DMS153 treated with DMSO at 0.1 percent for 48 hours (cell line): Measurements from ENCODE around the gene KPNB1.

ENCODE experiments used
- DNase-seq: peaks from one replicate; lab custom pipeline; 2025; ENCODE audit not compliant: unreplicated experiment; lab: John Stamatoyannopoulos, UW

The KPNB1 gene

GRCh38 chr17:47696717-47697642, 47.3 kb downstream of the KPNB1 start:
- DNase-seq = no peak

GRCh38 chr17:47697906-47698711, 48.4 kb downstream of the KPNB1 start:
- no peak for DNase-seq

GRCh38 chr17:47698749-47699535, 49.2 kb downstream of the KPNB1 start:
- DNase-seq = no peak

GRCh38 chr17:47699536-47699840, 49.8 kb downstream of the KPNB1 start:
- DNase-seq = no peak

GRCh38 chr17:47700471-47701449, 51.0 kb downstream of the KPNB1 start:
- DNase-seq = no peak

- no peak for DNase-seq
Measured at GRCh38 chr17:47701608-47702007, 51.9 kb downstream of the KPNB1 start.

GRCh38 chr17:47702391-47702995, 52.8 kb downstream of the KPNB1 start:
- DNase-seq = no peak

GRCh38 chr17:47703191-47703591, 53.5 kb downstream of the KPNB1 start:
- no peak for DNase-seq

GRCh38 chr17:47703671-47704070, 54.0 kb downstream of the KPNB1 start:
- DNase-seq = no peak

- DNase-seq = no peak
Measured at GRCh38 chr17:47704116-47704515, 54.4 kb downstream of the KPNB1 start.

GRCh38 chr17:47704736-47705135, 55.0 kb downstream of the KPNB1 start:
- DNase-seq = no peak

- no peak for DNase-seq
Measured at GRCh38 chr17:47705536-47706530, 56.1 kb downstream of the KPNB1 start.

GRCh38 chr17:47707056-47707804, 57.5 kb downstream of the KPNB1 start:
- DNase-seq = no peak

GRCh38 chr17:47707884-47708283, 58.2 kb downstream of the KPNB1 start:
- DNase-seq = no peak

GRCh38 chr17:47708312-47708863, 58.7 kb downstream of the KPNB1 start:
- no peak for DNase-seq

- no peak for DNase-seq
Measured at GRCh38 chr17:47708864-47709541, 59.3 kb downstream of the KPNB1 start.

GRCh38 chr17:47709594-47709993, 59.9 kb downstream of the KPNB1 start:
- DNase-seq = no peak
